ENCODE data around the gene SECISBP2.
"Not testable (repeated sequence)": the region's sequence is repeated elsewhere in the genome, so short reads cannot be mapped to it uniquely, and the experiment has no call there.

The SECISBP2 gene, protein sequence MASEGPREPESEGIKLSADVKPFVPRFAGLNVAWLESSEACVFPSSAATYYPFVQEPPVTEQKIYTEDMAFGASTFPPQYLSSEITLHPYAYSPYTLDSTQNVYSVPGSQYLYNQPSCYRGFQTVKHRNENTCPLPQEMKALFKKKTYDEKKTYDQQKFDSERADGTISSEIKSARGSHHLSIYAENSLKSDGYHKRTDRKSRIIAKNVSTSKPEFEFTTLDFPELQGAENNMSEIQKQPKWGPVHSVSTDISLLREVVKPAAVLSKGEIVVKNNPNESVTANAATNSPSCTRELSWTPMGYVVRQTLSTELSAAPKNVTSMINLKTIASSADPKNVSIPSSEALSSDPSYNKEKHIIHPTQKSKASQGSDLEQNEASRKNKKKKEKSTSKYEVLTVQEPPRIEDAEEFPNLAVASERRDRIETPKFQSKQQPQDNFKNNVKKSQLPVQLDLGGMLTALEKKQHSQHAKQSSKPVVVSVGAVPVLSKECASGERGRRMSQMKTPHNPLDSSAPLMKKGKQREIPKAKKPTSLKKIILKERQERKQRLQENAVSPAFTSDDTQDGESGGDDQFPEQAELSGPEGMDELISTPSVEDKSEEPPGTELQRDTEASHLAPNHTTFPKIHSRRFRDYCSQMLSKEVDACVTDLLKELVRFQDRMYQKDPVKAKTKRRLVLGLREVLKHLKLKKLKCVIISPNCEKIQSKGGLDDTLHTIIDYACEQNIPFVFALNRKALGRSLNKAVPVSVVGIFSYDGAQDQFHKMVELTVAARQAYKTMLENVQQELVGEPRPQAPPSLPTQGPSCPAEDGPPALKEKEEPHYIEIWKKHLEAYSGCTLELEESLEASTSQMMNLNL
- long read RNA-seq, donor 1, full-length matches to known transcripts = 4 of 4 reads
- long read RNA-seq, donor 1, partial matches to known transcripts = 0 of 4 reads
- long read RNA-seq, donor 1, other reads (novel, unspliced or antisense) = 0 of 4 reads
- long read RNA-seq, donor 2 = 0 reads
- long read RNA-seq, donor 3, partial matches to known transcripts = 0 of 1 reads
- long read RNA-seq, donor 3, other reads (novel, unspliced or antisense) = 0 of 1 reads
- long read RNA-seq, donor 4, full-length matches to known transcripts = 2 of 22 reads
- long read RNA-seq, donor 4, partial matches to known transcripts = 20 of 22 reads
- long read RNA-seq, donor 4, other reads (novel, unspliced or antisense) = 0 of 22 reads
- long read RNA-seq, donor 5, partial matches to known transcripts = 0 of 3 reads
- long read RNA-seq, donor 5, other reads (novel, unspliced or antisense) = 0 of 3 reads
- long read RNA-seq, donor 6, full-length matches to known transcripts = 1 of 1 reads
- long read RNA-seq, donor 6, partial matches to known transcripts = 0 of 1 reads
- long read RNA-seq, donor 6, other reads (novel, unspliced or antisense) = 0 of 1 reads
- long read RNA-seq, donor 7, full-length matches to known transcripts = 2 of 7 reads
- long read RNA-seq, donor 7, partial matches to known transcripts = 5 of 7 reads
- long read RNA-seq, donor 7, other reads (novel, unspliced or antisense) = 0 of 7 reads
- long read RNA-seq, donor 8, partial matches to known transcripts = 0 of 4 reads
- long read RNA-seq, donor 8, other reads (novel, unspliced or antisense) = 0 of 4 reads

DNA sequence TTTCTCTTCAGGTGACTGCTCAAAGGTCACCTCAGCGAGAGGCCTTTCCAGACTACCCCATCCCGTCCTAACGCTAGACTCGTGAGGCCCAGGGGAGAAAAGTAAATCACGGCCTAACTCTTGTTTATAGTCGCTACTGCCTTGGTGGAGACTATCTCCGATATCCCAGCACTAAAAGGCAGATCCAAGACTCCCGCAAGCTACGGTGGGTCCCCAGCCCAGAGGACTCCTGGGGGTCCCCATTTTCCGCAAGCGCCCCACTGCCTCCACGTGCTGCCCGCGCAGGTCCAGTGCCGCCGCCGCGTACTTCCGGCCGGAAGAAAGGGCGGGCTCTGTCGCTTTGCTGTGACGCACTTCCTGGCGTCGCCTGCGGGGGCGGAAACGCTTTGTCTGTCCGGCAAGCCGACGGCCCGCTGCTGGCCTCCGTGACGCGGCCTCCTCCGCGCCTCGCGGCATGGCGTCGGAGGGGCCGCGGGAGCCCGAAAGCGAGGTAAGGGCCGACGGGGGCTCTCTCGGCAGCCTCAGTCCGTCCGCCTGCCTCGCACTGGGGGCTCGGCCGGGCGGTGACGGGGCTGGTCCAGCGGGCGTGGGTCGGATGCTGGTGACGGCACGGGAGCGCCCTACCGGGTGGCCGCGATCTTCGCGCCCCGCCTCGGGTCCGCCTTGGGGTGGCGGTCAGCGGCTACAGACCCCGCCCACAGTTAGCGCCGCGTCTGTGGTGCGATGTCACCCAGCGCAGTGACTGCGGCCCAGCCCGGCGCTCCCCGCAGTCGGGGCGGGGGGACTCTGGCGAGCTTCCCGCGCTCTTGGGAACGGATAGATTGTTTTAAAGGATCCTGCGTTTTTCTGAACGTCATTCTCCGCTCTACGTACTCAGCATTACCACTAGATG, at the start of gene SECISBP2:
SECISBP2 (plus strand) TSS at position 378 of the 892 bp plus-strand sequence; CDS start at position 455, 77 bp downstream.
- DNase-seq = peak; percentile 100

DNA sequence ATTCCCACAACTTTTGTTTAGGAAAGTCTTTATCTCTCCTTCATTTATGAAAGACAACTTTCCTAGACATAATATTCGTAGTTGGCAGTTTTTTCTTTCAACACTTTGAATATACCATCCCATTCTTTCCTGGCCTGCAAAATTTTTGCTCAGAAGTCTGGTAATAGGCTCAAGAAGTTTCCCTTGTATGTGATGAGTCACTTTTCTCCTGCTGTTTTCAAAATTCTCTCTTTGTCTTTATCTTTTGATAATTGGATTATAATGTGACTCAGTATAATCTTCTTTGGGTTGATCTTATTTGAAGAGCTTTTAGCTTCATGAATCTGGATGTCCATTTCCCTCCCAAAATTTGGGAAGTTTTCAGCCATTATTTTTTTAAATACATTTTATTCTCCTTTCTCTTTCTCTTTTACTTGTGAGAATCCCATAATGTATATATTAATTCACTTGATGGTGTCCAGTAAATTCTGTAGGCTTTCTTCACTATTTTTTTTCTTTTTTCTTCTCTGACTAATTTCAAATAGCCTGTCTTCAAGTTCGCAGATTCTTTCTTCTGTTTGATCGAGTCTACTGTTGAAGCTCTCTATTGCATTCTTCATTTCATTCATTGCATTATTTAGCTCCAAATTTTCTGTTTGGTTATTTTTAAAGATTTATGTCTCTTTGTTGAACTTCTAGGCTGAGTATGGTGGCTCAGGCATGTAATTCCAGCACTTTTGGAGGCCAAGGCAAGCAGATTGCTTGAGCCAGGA, 44.6 kb upstream of the SECISBP2 start:
- no peak for DNase-seq

DNA sequence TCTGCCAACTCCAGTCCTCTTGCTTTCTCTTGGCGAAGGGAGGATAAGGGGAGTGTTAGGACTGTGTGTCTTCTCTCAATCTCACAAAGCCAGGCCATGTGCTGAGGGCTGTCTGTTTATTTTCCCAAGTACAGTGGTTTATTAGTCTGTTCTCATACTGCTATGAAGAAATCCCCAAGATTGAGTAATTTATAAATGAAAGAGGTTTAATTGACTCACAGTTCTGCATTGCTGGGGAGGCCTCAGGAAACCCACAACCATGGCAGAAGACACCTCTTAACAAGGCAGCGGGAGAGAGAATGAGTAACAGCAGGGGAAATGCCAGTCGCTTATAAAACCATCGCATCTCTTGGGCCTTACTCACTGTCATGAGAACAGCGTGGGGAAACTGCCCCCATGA, 43.5 kb upstream of the SECISBP2 start:
- no peak for DNase-seq

DNA sequence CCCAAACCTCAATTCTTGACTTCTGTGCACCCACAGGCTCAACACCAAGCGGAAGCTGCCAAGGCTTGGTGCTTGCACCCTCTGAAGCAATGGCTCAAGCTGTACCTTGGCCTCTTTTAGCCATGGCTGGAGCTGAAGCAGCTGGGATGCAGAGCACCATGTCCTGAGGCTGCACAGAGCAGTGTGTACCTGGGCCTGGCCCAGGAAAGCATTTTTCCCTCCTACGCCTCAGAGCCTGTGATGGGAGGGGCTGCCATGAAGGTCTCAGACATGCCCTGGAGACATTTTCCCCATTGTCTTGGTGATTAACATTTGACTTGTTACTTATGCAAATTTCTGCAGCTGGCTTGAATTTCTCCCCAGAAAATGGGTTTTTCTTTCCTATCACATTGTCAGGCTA, 42.3 kb upstream of the SECISBP2 start:
- not testable (repeated sequence) for DNase-seq

DNA sequence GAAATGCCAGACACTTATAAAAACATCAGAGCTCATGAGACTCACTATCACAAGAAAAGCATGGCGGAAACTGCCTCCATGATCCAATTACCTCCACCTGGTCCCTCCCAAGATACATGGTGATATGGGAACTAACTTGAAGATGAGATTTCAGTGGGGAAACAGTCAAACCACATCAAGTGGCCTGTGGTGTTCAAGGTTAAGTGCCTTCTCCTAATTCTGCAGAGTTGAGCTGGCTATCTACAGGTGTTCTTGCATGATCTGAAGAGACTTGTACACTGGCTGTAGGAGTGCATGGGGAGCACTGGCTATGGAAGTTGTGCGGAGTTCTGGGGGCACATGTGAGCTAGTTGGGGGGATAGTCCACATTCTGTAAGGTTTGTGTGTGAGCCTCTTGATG, 41.3 kb upstream of the SECISBP2 start:
- DNase-seq = no peak

DNA sequence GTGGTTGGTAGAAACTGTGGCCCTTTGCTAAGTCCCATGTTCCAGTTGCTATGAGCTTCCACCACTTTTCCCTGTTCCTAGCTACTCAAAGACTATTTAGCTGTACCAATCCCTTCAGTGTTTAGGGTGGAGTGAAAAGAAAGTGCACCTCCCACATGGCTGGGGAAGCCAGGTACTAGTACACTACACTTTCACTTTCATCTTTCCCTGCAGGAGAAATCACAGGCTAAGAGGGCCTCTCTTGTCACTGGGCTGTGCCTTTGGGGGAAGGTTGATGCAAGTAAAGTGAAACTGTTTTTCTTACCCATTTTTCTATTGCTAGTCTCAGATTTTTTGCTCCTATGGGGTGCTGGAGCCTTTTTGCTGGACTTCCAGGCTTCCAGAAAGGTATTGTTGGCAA, 40.8 kb upstream of the SECISBP2 start:
- DNase-seq = no peak

DNA sequence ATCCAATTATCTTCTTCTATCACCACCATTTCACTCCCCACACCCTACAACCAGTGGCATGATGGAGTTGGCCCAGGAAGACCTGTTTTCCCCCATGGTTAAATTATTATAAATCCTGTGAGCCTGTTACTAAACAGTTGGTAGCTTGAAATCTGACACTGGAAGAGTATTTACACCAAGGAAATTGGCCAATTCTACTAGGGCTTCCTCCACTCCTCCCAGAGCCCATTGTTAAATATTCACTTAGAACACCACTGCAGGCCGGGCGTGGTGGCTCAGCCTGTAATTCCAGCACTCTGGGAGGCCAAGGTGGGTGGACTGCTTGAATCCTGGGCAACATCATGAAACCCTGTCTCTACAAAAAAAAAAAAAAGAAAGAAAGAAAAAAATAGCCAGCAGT, 39.7 kb upstream of the SECISBP2 start:
- no peak for DNase-seq

DNA sequence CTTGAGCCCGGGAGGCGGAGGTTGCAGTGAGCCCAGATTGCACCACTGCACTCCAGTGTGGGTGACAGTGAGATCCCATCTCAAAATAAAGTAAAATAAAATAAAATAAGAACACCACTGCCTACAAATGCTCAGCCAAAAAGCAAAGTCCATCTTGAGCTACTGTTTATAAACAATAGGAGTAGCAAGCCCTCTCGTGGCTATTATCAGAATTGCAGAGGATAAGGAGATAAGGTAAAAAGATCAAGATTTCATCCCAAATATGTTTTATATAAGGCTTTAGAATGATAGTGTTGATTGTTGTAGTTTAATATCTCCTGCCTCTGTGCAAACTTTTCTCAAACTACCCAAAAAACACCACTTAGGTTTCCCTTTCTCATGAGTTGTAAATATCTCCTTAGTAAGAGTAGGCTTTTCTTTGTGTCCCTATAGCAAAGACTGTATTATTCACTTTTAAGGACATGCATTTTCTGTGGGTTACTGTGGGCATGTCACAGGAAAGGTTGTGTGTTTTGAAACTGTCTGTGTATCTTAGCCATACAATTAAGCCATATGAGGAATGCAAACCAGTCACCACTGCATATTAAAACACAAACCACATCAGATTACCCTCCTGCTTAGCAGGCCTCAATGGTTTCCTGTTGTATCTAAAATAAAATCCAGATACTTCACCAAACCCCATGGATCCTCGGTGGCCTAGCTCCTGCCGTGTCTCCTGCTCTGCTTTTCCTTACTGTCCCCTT, 39.1 kb upstream of the SECISBP2 start:
- DNase-seq = no peak

DNA sequence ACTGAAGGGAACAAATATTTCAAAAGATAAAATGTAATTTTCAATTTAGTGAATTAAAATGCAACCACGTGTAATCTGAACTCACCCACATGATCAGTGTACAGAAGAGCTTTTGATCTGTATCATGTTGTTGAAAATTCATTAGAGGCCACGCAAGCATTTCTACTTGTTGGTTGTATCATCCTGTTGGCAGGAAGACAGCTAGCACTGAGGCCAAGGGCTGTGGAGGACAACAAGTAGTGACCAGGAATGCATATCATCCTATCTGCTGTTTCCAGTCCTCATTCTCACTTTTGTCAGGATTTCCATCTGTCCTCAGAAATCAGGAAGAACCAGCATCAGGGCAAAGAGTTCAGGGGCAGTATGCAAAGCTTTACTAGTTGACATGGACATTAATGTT, 37.2 kb upstream of the SECISBP2 start:
- no peak for DNase-seq

DNA sequence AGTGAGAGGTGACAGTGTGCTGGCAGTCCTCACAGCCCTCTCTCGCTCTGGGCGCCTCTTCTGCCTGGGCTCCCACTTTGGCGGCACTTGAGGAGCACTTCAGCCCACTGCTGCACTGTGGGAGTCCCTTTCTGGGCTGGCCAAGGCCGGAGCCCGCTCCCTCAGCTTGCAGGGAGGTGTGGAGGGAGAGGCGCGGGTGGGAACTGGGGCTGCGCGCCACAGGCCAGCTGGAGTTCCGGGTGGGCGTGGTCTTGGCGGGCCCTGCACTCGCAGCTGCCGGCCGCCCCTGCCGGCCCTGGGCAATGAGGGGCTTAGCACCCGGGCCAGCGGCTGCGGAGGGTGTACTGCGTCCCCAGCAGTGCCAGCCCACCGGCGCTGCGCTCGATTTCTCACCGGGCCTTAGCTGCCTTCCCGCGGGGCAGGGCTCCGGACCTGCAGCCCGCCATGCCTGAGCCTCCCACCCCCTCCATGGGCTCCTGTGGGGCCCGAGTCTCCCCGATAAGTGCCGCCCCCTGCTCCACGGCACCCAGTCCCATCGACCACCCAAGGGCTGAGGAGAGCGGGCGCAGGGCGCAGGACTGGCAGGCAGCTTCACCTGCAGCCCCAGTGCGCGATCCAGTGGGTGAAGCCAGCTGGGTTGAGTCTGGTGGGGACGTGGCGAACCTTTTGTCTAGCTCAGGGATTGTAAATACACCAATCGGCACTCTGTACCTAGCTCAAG, 35.9 kb upstream of the SECISBP2 start:
- peak; percentile 58 for DNase-seq

DNA sequence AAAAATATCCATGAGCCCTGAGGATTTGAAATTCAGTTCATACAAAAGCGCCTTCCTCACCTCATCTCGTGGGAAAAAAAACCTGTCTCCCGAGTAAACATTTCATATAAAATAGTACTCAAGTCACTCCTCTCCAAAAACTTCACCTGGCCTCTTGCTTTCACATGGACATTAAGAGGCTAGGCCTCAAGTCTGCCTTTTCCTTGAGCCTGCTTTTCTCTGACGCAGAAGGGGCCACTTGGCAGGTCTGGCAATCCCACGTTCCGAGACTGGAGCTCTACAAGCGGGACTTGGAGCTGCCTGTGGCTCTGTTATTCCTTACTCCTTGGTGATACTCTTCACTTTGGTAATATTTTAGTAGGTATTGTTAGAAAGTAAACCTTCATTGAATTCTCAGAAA, 34.2 kb upstream of the SECISBP2 start:
- DNase-seq = no peak

DNA sequence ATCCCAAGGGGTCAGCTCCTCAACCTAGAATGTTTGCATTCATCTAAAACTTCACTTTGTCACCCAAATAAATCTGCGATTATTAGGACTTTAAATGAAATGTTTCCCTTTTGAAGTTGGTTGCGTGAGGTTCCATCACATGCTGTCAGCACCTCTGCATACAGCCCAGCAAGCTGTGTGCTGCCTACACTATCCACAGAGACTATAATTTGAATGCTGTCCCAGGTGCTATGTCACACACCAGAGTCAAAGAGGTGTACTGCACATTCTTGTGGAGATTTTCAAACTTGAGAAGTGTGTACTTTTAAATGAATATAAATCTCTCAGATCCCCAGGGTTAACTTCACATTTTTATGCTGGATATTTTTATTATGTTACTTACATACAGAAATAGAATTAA, 26.6 kb upstream of the SECISBP2 start:
- DNase-seq = no peak

DNA sequence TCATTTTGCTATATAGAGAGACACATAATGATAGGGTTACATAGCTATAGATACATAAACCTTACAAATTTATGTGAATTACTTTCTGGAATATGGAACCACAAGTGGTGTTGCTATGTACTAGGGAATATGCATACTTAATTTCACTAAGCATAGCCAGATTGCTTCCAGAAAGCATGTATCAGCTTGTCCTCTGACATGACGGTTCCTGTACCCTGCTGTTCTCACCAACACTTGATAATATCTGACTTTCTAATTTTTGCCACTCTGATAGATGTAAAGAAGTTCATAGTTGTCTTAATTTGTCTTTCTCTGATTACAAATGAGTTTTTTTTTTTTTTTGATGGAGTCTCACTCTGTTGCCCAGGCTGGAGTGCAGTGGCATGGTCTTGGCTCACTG, 25.3 kb upstream of the SECISBP2 start:
- no peak for DNase-seq

DNA sequence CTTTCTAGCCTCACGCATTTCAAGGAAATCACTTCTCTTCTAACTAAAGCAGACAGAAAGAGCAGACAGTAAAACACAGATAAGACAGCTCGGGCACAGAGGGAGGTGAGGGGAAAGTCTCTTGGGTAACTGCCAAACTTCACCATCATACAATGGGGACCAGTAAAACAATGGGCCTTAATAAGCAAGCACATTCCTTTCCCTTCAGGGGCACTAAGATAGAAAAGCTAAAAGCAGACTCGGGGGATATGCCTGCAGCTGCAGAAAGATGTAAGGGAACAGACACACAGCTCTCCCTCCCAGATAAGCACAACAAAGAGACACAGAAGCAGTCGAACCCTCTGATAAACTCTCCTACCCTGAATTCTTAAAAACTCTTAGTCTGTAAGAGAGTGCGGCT, 22.9 kb upstream of the SECISBP2 start:
- no peak for DNase-seq

DNA sequence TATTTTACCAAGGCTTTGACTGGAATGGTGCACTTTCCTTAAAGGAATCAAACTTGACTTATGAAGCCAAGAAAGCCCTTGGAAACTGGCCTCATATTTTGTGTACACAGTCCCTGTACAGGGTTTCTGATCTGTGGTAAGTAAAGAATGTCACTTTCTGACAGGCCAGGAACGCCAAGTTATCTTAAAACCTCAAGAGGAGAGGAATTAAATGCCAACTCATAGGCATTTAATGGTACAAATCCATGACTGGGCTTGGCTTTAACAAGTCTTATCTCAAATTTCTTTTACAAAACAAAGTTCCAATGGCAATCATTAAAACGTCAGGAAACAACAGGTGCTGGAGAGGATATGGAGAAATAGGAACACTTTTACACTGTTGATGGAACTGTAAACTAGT, 16.3 kb upstream of the SECISBP2 start:
- DNase-seq = not testable (repeated sequence)

DNA sequence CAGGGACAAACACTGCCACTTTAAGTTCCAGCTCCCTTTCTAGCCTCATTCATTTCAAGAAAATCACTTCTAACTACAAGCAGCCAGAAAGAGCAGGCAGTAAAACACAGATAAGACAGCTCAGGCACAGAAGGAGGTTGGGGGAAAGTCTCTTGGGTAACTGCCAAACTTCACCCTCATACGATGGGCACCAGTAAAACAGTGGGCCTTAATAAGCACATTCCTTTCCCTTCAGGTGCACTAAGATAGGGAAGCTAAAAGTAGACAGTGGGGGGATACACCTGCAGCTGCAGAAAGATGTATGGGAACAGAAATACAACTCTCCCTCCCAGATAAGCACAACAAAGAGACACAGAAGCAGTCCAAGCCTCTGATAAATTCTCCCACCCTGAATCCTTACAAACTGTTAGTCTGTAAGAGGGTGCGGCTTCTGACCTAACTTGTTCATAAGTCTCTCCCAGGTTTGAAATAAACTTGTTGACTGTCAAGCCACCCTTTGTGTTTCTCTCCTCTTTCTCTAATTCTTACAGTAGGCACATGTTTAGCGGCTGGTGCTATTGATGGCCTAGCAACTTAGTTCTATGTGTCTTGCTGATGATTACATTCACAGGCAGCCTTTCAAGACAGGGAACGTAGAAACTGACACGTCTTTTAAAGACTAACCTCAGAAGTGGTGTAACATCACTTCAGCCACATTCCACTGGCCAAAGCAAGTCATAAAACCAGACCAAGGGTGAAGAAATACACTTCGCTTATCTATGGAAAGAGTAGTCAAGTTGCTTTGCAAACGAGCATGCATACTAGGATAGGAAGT, 14.1 kb upstream of the SECISBP2 start:
- DNase-seq = no peak

DNA sequence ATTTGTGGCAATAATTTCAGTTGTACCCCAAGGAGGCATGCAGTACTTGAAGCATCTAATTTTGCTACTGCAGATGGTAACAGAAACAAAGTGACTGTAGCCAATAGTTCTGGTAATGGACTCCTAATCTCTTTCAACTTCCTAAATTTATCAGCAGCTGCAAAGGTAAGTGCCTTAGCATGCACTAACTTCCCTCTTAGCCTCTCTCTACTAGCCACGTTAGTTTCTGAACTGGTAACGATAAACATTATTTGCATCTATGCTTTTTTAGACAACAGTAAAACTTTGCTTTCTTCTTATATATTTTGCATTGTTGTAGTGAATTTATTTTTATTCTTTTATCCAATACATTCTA, 13.5 kb upstream of the SECISBP2 start:
- DNase-seq = no peak

DNA sequence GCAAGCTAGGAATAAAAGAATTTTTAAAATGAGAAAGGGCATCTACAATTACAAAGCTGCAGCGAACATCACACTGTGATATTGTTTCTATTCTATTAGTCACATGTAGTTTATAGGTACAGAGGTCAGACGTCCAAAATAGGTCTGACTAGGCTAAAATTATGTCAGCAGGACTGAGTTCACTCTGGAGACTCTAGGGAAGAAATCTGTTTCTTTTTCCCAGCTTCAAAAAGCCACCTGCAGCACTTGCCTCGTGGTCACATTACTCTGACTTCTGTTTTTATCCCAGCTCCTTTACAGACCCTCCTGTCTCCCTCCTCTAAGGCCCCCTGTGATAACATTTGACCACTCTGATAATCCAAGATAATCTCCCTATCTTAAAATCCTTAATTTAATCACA, 12.4 kb upstream of the SECISBP2 start:
- DNase-seq = no peak

Measured in right kidney (tissue), 9 donors.